T follicular helper cell (primary cell): ENCODE data around the gene TAF9.
"Not testable (repeated sequence)": the region's sequence is repeated elsewhere in the genome, so short reads cannot be mapped to it uniquely, and the experiment has no call there.

Experiments used
- DNase-seq: peaks from one replicate; pipeline ENCODE4 v3.0.0-alpha.2; 2020; ENCODE audit warnings: low read depth

TAF9 gene

GRCh38 chr5:69335341-69335935, 33.9 kb downstream of the TAF9 start:
- DNase-seq: no peak

- peak; percentile 55 for DNase-seq
Observed at GRCh38 chr5:69334793-69335268, 34.5 kb downstream of the TAF9 start.

- DNase-seq: not testable (repeated sequence)
Observed at GRCh38 chr5:69333668-69334315, 35.5 kb downstream of the TAF9 start.

GRCh38 chr5:69331528-69332445, 37.5 kb downstream of the TAF9 start:
- no peak for DNase-seq

GRCh38 chr5:69329905-69330489, 39.3 kb downstream of the TAF9 start:
- DNase-seq: no peak

- DNase-seq: no peak
Observed at GRCh38 chr5:69326365-69326764, 43.0 kb downstream of the TAF9 start.

GRCh38 chr5:69317391-69317790, 51.9 kb downstream of the TAF9 start:
- no peak for DNase-seq

- DNase-seq: no peak
Observed at GRCh38 chr5:69315972-69316371, 53.3 kb downstream of the TAF9 start.
